DMS153 treated with DMSO at 0.1 percent for 48 hours (cell line): Measurements from ENCODE around the gene STK33.
A peak's percentile ranks its signal among the peaks of the same experiment; 100 is the strongest.

Experiments used
- DNase-seq: peaks from one replicate; lab custom pipeline; 2025; ENCODE audit not compliant: unreplicated experiment; lab: John Stamatoyannopoulos, UW

Gene STK33

DNA sequence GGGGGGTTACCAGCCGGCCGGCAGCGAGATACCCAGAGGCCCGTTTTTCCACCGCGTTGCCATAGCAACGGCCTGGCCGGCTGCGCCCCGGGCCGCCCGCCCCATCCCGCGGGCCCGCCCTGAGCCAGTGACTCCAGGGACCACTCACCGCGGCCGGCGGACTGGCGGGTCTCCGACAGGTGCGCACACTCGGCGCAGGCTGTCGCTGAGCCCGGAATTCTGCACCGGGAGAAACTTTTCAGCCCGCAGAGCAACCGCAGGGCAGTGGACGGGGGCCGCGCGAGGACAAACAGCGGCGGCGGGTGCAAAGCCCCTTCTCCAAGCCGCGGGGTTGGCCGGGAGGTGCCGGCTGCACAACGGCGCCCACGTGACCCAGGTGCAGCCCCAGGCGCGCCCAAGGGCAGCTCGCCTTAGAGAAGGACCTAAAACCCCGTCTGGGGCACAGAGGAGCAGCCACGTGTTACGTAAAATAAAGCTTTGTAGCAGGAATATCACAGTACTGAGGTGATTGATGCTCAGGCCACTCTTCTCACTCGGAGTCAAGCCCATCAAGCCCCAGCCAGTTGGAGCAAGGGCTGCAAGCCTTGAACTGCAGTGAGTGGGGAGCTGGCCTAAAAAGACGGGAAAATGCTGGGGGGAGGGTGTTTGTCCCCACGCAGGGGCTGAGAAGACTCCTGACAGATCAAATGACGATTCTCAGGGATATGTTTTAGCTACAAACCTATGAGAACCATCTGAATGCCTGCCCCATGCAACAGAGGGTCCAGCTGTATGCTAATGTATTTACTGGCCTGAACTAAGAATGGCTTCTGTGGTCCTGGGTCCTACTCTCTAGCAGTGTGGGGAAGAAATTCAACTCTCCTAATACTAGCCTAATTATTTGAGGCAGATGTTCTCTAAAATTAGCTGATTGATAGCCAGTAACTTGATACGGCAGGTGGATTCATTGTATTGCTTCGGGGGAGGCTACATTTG lies at the start of gene STK33:
Gene STK33, minus strand, starts transcription at position 294 of the 975 bp plus-strand sequence. CDS start 119,323 bp downstream, outside the sequence.
- peak; percentile 64 for DNase-seq

DNA sequence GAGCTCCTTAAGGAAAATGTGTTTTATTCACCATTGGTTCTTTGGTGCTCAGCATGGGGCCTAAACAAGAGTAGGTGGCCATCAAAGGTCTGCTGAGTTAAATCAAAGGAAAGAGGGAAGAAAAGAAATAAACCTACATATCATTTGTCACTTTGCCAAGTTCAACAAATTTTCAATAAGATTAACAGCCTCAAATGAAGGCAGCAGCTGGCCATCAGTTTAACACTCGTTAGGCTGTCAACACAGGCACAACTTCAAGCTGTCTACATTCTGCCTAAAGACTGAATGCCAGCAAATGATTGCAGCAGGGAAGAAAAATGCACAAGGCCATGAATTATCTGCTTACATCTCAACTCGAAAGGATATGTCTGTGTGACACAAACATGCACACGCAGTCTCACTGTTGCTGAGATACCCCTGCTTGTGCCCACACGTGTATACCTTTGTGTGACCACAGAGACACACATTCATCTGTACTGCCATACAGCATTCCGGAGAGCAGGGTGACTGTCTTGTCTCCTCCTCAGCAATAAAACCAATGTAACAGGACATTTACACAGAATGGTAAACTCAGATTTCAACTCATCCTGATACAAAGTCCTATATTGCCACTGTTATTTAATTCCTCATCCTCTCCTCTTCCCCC lies 48.3 kb upstream of the STK33 start:
- no peak for DNase-seq

DNA sequence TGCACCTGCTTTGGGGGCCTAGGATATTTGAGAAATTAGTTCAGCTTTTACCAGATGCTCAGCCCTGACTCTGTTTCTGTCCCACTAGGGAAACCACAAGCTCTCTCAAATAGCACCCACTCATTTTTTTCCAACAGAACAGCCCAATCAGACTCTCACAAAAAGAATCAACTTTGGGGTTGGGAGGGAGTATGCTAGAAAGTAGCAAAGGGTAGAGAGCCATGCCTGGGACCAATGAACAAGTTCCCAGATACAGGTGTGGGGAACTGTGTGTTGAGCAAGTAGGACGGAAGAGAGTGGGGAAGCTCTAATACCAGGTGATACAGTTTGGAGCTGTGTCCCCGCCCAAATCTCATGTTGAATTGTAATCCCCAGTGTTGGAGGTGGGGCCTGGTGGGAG lies 47.3 kb upstream of the STK33 start:
- DNase-seq = no peak

DNA sequence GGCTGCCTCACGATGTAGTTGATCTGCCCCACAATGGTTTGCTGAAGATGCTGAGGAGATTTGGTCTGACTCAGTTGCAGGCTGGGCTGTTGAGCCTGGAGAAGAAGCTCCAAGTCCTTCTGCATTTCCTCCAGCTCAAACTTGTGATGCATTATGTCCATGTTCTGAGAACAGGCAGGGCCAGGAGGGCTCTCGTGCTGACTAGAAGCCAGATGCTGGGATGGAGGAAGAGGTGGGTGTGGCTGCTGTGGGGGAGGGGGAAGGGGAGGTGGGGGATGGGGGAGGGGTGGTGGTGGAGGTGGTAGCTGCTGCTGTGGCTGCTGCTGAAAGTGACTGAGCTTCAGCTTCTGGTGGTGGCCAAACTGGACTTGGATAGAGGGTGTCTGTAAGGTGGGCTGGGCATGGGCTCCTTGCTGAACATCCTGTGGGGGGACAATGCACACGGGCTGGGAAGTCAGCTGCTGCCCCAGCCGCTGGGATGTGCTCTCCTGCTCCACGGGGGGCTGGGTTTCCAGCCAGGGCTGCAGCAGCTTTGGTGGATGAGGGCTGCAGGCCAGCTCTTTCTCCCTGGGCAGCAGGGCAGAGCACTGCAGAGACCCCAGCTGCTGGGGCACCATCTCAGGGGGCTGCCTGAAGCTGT lies 46.4 kb upstream of the STK33 start:
- no peak for DNase-seq

DNA sequence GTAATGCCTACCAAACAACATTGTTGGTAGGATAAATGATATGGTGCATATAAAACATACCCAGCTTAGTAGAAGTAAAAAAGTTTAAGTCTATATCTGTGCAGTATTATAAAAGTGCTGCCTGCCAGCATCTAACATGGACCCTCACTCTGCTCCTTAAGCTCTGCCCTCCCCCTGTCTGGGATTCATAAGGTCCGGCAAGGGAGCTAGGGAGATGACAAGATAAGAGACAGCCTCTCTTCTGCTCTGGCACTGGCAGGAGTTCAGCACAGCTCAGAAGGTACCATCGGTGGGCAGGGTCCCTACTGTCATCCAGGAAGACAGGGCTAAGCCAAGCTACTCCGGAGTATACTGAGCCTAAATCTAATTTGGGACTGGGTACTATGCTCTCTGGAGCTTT lies 45.6 kb upstream of the STK33 start:
- no peak for DNase-seq

DNA sequence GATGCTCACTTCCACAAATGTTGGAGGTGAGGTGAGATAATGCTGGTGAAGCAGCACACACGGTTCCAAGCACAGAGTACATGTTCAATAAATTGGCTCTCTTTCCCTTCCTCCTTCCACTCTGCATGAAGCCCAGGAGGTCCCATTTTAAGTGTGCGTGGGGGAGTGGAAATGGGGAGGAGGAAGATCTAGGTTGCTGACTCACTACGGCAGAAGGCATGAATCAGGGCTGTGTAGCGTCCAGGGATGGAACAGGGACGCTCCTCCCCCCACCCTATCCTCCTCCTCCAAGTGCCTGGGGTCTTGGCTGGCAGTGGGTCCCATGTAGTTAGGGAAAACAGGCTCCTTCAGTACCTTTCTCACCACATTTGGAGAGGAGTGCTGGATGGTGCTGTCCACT lies 44.3 kb upstream of the STK33 start:
- no peak for DNase-seq

DNA sequence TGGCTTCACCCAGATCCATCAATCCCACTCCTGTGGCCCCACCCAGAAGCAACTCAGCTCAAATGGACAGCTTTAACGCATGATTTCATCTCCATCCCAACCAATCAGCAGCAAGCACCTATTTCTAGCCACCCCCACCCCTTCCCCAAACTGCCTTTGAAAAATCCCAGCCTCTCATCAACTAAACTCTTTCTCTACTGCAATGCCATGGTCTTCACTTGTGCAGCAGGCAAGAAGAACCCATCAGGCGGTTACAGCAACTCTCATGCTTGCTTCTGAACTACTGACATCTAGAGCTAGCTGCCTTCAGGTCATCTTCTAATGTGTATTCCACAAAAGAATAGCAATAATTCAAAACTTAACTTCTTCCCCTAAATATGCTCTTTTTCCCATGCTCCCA lies 42.1 kb upstream of the STK33 start:
- no peak for DNase-seq

DNA sequence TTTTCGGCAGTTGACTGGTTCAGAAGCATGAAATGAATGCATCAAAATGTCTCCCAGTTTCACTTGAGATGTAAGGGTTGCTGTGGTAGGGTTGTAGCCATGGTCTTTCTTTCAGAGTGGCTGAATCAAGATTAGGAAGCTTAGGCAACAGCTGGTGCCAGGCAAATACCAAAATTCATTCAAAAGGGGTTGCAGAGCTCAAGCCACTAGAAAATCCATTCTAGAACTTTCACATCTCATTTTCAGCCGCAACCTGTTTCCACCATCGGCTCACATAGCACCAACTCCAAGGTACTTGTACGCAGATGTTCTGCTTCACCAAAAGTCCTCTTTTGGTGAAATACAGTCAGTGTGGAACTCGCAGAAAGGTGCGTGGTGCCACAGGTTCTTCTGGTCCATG lies 40.5 kb upstream of the STK33 start:
- DNase-seq = no peak

DNA sequence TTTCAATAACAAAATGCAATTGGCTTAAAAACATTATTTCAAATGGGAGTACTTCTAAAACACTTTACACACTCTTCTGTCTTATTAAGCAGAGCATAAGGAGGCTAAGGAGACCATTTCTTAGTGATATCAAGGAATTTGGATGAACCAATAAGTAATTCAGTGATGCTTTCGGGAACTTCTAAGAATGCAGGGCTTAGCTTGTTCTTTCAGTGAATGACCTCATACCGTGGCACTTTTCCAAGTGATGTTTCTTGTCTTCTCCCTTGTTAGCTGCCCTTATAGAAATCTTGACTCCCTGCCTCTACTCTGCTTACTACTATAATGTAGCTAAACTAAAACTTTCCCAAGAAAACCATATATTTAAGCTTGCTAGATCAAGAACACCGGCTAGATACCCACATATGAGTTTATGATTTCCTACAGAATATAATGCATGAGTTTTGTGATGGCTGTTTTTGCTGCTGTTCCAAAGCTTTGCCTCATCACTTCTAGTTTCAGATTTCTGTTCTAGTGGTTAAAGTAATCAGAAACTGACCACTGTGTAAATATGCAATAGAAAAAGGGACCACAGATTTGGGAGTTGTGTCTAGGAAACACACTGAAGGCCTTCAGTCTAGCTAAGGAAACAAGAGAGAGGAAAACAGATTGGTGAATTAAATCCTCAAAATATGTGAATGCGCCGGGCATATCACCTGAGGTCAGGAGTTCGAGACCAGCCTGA lies 37.5 kb upstream of the STK33 start:
- DNase-seq = no peak

DNA sequence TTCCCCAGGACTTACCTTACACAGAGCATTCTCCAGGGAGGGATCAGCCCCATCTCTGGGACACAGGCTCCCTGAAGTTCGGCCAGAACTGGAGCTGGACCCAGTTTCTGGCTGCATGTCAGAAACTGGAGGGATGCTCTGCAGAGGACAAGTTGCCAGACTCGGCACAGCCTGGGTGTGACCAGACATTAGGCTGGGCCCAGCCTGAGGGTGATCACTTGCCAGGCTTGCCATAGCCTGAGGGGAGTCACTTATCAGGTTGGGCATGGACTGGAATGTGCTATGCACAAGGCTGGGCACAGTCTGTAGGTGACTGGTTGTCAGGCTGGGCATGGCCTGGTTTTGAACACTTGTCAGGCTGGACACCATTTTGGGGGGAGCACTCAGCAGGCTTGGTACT lies 30.7 kb upstream of the STK33 start:
- no peak for DNase-seq

DNA sequence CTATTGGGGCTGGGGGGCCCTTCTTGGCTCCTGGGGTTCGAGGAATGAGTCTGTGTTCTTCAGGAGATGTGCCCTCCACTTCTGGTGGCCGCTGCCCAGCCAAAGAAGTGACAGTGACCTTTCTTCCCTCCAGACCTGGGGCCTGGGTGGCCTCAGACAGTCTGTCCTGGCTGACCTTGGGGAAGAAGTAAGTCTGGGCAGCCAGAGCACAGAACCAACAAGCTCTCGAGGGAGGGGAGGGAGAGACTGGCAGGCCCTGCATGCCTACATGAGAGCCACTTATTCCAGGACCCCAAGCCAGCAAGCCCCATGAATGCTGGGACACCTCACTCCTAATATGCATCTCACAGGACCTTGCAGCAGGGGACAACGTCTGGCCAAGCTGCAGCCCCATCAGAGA lies 27.1 kb upstream of the STK33 start:
- DNase-seq = no peak

DNA sequence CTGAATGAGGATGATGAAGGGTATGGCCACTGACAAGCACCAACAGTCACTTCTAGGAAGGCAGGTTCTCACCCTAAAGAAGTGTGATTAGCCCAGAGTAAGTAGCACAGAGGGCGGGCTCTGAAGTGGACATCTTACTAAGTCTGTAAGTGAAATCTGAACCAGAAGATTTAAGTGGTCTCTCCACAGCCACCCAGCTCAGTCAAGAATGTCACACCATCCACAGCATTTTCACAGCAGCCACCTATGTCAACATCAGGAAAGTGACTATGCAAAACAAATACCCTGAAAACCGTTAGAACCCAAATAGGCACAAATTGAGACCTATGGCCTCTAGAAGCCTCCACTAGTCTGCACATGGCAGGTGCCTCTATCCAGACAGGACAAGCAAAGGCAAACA lies 23.0 kb upstream of the STK33 start:
- no peak for DNase-seq

DNA sequence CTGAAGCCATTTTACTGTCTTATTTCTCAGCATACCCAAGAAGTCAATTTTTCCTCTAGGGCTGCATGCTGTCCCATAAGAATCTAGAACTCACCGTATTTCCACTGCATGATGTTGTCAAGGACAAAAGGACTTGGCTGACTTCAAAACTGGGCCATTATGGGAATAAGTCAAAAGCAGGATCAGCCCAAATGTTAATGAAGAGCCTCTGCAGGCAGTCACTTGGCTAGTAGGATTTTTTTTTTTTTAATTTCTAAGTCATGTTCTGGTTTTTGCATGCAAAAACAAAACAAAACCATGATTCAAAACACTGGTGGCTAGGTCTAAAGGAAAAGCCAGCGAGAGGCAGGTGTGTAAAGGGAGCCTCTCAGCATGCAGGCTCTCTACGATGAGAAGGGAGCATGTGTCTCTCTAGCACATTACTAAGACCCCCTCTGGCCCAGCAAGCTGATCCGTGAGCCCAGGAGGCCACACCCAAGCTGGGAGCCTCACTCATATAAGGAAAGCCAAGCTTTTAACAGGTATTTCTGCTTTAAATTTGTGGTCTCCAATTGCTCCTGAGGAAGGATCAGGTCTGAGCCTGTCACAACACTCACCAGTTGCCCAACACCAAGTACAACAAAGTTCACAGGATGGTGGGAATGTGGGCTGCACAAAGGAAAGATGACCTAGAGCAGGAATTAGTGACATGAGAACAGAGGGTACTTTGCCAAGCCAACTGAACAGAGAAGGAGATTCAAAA lies 21.4 kb upstream of the STK33 start:
- DNase-seq = no peak

DNA sequence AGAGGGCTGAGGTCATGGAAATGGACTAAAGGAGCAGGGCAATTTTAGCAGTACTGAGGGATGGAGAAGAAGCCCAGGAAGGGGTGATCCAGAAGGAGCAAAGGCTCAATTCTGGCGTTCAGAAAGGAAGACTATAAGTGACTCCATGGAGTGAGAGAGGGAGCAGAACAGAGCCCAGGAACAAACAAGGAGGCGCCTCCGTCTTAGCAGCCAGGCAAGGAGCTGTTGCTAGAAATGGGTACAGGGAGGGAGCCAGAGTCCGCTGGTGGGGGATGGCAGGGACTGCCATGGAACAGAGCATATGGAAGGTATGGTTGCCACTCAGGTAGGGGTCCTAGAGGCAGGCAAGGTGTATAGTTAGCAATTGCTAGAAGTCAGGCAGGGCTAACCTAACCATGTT lies 20.5 kb upstream of the STK33 start:
- DNase-seq = no peak

DNA sequence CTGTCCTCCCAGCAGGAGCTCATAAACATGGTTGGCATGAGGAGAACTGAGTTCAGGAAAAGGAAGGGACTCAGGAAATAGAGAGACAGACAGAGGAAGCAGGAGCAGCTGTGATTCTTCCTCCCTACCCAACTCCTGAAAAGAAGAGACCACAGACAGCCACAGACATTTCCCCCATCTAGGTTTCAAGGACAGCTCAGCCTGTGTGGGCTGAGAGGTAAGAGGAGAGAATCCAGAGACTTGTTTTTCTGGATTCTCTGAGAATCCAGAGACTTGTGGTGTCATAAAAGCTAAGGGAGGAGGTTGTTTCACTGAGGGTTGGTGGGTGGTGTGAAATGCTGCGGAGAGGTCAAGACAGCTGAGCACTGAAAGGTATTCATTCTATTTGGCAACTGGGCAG lies 19.0 kb upstream of the STK33 start:
- no peak for DNase-seq

DNA sequence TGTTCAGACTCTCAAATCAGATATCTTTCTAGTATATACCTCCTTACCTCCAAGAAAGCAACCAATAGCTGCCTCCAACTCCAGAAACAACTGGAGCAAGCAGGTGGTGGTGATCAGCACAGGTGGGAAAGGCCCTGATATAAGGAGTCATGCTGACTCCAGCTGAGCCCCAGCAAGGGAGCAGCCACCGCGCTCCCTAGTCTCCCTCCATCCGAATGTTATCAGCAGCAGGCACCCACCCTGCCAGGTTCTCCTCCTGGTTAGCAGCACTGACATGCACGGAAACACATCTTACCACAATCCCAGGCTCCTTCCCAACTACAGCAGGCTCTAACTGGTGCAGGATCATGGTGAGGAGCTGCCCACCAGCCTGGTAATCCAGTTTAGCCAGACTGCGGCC lies 18.5 kb upstream of the STK33 start:
- no peak for DNase-seq

DNA sequence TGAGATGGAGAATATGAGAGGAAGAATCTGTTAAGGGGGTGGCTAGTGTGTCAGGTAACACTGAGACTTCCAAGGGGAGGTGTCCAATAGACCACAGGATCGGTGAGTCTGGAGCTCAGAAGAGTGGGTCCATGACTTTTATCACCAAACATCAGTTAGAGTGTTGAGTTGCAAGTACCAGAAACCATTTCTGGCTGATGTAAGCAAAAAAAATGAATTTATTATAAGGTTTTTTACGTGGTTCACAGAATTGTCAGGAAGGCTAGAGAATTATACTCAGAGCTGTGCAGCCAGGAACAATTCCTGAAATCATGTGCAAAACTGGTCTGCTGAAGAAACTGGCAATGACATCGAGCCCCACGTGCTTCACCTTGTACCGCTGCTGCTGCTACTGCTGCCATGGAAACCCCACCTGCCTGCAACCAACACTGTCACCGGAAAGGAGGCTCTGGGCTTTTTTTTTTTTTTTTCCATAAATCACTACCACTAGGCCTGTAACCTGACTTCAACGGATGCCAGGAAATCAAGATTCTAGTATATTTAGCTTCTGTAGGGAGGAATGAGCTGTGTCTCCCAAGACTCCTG lies 16.6 kb upstream of the STK33 start:
- peak; percentile 50 for DNase-seq

DNA sequence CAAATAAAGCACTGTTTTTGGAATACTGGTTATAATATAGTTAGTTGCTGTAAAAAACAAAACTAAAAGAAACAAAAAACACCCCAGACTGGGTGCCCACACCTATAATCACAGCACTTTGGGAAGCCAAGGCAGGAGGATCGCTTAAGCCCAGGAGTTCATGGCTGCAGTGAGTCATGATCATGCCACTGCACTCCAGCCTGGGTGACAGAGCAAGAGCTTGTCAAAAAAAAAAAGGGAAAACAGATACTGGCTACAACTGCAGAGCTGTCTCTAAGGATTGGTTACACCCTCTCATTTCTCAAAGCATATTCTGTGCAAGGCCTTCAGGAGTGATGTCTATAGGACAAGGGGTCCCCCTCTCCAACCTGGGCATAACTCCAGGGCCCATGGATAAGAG lies 14.6 kb upstream of the STK33 start:
- no peak for DNase-seq

DNA sequence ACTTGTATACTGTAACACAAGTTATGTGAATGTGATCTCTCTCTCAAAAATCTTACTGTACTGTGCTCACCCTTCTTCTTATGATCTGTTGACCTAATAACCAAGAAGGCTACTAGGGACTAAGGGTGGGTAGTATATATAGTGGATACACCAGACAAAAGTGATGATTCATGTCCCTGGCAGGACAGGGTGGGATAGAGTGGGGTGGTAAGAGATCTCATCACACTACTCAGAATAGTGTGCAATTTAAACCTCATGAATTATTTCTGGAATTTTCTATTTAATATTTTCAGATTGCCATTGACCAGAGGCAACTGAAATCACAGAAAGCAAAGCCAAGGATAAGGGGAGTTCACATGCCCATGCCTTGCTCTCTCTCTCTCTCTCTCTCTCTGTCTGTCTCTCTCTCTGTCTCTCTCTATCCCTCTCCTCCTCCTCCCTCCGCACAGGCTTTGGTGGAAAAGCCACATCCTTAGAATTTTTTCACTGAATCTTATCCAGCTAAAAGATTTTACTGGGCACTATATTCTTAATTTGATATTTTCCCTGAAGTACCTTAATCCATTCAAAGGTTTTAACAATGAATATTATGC lies 12.0 kb upstream of the STK33 start:
- DNase-seq = no peak
